GM21825 (cell line): ENCODE results near the gene PROK2.

ENCODE experiments used
- ATAC-seq: cut with Tn5 transposase; IDR thresholded peaks from one replicate; pipeline ENCODE4 v1.9.1; 2021; ENCODE audit warnings: mild to moderate bottlenecking, moderate library complexity; ENCODE audit not compliant: unreplicated experiment

The PROK2 gene

DNA sequence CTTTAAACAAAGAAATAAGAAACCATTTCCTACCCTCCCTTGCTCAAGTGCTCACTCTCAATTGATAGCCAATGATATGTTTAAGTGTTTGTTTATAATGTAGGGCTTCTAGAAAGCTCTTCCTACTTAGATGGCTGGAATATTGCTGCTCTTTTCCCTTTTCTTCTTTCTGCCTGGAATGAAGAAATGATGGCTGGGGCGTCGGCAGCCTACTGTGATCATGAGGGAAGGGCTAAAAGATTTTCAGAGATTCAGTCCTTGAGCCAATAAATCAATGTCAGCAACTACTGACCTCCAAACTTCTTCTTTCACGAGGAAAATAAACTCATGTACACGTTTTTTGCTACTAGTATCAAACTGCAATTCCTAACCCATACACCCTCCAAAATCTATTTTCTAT, 33.3 kb downstream of the PROK2 start:
- no peak for ATAC-seq

DNA sequence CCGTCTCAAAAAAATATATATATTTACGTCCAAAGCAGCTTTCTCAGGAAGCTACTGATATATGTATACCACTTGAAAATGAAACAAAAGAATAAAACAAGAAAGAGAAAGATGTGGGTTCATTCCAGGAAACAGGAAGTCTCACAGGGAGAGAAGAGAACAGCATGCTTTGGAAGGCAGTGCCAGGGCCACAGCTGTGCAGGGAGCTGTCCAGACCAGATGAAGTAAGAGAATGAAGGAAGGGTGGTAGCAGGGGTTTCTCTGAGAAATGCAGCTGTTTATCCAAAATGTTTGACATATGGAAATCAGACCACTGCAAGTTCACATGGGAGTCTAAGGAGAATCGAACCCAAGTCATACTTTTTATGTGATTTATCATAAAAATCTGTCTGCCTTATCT, 40.2 kb downstream of the PROK2 start:
- ATAC-seq = no peak

DNA sequence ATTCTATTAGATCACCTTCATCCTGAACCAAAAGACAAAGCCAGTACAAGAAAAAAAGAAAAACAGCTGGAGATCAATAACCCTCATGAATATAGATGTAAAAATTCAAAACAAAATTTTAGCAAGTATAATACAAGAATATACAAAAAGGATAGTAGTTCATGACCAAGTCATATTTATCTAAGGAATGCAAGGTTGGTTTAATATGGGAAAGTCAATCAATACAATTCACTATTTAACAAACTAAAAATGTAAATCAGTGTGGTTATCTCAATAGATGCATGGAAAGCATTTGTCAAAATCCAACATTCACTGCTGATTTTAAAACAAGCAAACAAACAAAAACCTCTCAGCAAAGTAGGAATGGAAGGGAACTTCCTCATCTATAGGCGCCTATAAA, 42.3 kb downstream of the PROK2 start:
- no peak for ATAC-seq

DNA sequence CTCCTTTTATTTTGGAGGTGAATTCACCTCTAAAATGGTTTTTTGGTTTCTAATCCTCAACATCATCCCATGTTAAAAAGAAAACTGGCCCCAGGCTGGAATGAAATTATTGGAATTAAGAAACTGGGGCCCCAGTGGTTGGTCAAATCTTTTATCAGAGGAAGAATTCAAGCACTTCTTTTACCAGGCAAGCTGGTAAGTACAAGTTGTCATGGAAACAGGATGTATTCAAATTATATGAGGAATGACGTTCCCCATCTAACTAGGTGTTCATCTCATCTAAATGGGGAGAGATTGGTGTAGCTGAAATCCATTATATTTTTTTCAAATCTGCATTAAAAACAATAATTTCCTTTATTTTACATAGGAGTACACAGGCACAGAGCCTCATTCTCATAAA, 50.1 kb downstream of the PROK2 start:
- no peak for ATAC-seq

DNA sequence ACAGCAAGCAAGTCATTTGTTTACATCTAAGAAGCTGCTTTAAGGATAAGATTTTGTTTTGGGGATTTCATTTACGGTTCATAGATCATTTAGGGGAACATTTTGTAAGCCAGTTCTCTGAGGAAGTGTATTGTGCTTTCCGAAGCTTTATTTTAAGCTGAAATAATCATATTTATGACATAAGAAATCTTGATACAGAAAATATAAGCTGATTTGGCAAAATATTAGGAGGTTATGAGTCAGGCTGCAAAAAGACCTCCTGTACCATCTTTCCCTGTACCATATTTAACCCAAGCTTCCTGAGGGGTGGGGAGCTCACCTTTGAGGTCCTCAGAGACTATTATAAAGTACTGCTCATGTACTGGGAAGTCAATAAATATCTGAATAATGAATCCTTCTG, 51.6 kb downstream of the PROK2 start:
- ATAC-seq = no peak

DNA sequence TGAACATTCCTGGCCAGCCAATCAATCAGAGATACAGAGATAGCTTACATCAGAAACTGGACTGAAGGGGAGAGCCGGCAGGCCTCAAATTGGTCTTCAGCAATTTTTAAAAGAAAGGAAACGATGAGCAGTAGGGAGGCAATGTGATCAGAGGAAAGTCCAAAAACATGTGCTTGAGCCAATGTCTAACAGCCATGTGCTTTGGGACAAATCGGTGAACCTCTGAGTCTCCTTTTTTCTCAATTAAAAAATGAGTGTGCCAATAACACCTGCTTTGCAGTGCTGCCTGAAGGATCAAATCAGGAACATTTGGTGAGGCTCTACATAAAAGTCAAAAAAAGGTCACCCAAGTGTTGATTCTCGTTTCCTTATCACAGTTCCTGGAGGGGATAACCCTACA, 52.3 kb downstream of the PROK2 start:
- ATAC-seq = no peak

DNA sequence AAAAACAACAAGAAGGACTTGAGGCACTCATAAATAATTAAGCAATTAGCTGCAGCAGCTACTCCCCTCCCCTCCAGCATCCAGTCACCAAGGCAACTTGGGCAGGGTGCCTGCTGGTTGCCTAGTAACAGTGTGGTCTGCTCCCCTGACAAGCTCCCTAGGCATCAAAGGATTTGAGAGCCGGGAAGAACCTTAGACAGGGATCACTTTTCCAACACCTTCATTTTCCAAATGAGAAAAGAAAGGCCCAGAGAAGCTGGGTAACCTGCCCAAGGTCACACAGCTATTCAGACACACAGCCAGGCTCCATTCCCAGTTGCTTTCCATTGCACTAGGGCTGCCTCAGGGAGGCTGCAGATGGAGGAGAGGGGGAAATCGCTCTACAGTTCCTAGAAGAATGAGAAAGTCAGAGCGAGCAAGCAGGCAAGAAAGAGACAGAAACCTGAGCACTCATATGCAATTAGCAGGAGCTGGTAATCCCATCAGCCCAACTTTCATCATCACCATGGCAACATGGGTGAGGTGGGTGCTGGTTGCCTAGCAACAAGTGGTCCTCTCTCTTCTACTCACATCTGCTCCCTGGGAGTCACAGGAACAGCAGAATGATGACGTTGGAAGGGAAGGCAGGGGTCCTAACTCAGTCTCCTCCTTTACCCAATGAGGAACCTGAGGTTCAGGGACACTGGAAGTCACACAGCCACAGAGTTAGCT, 56.2 kb downstream of the PROK2 start:
- ATAC-seq = no peak

DNA sequence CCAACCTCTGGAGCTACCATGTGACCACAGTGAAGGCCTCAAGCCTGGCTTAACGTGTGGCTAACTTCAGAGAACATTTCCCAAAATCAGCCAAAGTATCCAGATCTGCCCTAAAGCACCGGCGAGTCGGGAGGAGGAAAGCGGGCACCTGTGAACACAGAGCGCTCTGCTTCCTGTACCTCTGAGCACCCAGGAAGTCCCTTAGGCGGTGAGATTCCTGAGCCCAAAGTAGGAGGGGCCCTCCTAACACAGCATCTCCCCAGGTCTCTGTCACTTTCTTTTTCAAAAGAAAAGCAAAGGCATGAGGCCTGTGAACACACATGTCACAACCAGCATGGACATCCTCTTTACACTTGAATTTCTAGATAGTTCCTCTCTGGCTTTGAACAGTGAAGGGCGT, 58.8 kb downstream of the PROK2 start:
- ATAC-seq = no peak

DNA sequence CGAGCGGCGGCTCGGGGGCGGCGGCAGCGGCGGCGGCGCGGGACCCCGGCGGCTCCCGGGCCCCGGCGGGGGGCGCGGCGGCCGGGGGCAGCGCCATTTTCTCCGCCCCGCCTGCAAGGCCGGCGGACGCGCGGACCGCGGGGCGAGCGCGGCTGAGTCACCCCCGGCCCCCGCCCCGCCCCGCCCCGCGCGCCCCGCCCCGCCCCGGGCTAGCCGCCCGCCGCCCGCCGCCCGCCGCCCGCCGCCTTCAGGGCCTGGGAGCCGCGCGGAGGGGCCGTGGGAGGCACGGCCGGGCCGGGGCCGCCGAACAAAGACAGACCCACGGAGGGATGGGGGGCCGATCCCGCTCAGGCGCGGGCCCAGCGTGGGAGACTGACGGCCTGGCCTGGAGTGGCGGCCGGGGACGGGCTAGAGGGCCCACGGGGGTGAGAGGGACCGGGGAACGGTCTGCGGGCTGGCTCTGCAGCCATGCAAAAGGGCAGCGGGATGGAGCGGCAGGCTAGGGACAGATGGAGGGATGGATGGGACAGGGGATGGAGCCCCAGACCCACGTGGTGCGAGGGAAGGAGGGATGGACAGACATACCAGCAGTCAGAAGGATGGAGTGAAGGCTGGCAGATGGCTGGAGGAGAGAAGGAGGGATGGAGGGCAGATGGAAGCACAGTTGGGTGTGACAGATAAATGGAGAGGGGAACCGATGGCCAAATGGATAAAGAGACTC, 59.5 kb downstream of the PROK2 start, which contains the start of gene EIF4E3:
TSS of gene EIF4E3 (minus strand) at position 132 of the 721 bp plus-strand sequence. CDS start at position 97, 35 bp downstream.
- peak; percentile 52 for ATAC-seq

DNA sequence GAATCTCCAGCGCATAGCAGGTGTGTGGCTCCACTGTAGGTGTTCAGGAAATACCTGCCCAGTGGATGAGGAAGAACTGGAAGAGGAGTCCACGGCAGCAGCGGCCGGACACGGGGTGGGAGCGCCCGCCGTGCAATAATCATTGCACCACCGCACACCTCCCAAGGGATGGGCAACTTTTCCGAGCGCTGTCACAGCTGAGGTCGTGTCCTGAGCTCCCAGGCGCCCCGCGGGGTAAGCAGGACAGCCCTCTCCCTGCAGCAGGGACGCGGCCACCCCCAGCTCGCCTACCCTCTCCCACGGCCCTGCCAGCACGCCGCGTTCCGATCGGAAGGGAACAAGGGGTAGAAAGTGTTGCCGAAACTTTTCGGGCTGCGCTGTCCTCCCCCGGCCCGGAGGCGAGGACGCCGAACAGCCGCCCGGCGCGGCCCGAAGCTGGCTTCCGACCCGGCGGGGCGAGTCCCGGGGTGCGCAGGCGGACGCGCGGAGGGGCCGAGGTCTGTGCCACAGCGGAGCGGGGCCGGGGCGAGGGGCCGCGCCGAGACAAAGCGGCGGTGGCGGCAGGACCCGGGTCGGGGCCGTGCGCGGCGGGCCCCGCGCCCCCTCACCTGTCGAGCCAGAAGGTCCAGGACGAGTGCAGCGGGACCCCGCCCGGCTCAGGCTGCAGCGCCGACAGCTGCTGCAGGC, 60.2 kb downstream of the PROK2 start:
- ATAC-seq = peak; percentile 53

DNA sequence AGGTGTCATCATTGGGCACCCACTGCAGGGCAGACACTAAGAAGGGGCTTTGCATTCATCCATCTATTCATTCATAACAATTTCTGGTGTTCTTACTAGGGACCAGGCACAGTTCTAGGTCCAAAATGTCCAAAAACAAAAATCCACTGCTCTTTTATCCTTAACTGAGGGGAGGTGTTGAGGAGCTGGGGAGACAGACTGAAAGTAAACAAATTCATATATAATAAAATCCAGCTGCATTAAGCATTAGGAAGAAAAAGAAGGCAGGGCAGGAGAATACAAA, 60.8 kb downstream of the PROK2 start:
- ATAC-seq = no peak

DNA sequence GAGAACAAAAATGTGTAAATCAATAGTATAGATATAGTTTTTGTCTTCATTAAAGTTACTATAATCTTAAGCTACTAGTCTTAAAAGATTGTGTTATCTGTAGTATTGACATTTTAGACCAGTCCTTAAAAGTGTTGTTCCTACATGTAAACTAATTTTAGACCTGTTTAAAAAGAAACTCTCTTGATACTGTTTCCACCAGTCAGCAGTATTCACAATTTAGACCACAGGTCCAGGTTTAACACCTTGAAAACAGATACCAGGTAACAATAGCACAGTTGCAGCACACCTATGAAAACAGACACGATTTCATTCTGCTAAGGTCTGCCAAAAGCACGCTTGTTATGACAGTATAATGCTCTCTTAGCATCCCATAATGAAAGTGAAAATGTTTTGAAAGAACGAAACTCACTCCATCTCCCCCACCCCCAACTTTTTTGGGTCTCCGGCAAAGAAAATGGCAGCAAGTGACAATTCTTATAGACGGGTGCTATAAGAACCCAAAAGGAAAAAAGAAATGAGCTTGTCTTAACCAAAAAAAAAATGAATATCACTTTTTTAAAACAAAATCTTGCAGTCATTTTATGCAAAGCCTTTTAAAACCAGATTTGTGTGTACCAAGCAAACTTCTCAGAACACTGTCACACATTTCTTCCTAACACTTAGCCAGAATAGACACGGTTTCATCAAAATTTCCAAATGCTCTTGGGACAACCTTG, 61.3 kb downstream of the PROK2 start:
- ATAC-seq = no peak

DNA sequence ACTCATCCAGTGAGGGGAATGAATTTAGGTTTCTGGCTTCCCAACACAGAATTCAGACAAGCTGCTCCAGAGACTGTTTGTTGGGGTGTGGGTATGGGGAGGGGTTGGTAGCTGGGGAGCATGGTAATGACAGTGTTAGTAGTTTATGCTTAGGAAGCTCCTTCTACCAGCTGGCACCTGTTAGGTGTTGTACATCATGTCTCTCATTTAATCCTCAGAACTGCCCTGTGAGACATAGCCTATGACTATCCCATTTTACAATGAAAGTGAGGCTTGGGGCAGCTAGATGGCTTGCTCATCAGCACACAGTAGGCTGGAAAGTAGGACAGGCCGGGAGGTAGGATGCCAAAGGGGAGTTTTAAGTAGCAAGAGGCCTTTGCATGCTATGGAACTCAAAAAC, 62.3 kb downstream of the PROK2 start:
- ATAC-seq = no peak
